ENCODE results near the gene IQGAP2. TPM values are rescaled to one million over a fixed set of nuclear protein-coding genes. Genes with fewer than 3 reads are reported as not detected.

Gene IQGAP2
- 0.05 to 0.18 TPM (median 0.14 TPM) in 3 replicates for polyA plus RNA-seq
- 0.29 TPM for polyA plus RNA-seq (2011; ENCODE audit: low read depth)
- polyA plus RNA-seq (2011; cell fraction: cytosol; rRNA removed): 0.06 and 0.09 TPM in 2 replicates
- polyA plus RNA-seq (2011; cell fraction: nucleus; rRNA removed): 0.28 TPM in 1 of 2 replicates, not detected in the other
- polyA plus RNA-seq (2012; ENCODE audit: low replicate concordance): not detected in 2 replicates
- 1.2 TPM in 1 of 3 replicates, not detected in the others for polyA minus RNA-seq
- polyA minus RNA-seq (2011; cell fraction: cytosol; rRNA and poly(A)+ RNA removed): not detected
- polyA minus RNA-seq (2011; cell fraction: nucleus; rRNA and poly(A)+ RNA removed): not detected in 2 replicates

DNA sequence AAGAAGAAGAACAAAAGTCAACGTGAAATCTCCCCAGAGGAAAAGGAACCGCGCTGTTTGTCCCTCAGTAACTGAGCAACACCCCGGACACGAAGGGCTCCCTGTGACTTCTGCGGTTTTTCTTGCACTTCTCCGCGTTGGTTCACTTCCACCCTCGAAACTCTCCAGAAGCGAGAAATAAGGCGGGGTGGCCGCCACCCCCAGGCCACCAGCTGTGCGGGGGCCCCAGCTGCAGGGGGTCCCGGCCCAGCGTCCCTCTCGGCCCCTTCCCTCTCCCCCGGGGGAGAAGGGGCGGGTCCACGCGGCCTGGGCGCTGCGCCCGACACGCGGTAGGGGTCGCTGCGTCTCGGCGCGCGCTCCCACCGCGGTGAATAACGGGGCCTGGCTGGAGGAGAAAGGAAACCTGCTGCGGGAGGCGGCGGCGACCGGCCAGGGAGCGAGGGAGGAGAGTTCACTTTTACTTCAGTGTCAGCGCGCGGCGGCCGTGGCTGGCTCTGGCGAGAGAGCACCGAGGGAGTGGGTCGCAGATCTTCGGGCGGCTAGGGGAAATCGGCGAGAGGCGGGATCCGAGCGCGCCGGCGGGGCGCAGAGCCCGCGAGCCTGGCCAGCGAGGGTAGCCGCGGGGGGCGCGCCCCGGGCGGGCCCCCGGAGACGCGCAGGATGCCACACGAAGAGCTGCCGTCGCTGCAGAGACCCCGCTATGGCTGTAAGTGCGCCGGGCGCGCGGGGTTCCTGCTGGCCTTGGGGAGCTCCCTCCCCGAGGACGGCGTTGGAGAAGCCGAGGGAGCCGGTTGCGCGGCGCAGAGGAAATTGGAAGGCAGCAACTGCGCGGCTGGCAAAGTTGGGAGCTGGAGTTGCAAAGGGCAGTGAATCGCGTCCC is at the start of gene IQGAP2:
Gene IQGAP2 (plus strand): TSS at position 400 of the 880 bp plus-strand sequence. CDS start 261 bp downstream, at position 661.
- H3K9ac ChIP-seq (ENCODE audit: control insufficient read depth, extremely low read depth, insufficient read depth, low read length): no peak within 1 kb of the TSS
- H3K36me3 ChIP-seq (ENCODE audit: control insufficient read depth in 2 of 2, extremely low read depth in 1 of 2, insufficient read depth in 2 of 2, low read length in 2 of 2): no peaks in the 10 kb centered on the region
- no peaks in the 10 kb centered on the region for H3K9me1 ChIP-seq (ENCODE audit: control insufficient read depth, extremely low read depth, insufficient read depth, low read length)
- FAIRE-seq: no peak
- H3K79me2 ChIP-seq (ENCODE audit: control insufficient read depth, insufficient read depth, low read length): no peaks in the 10 kb centered on the region
- H4K20me1 ChIP-seq (ENCODE audit: control insufficient read depth, extremely low read depth, insufficient read depth, low read length): no peaks in the 10 kb centered on the region
- peaks cover 53% of the 10 kb centered on the region for H3K27me3 ChIP-seq (ENCODE audit: control insufficient read depth, extremely low read depth, insufficient read depth, low read length)
- H3K27ac ChIP-seq (ENCODE audit: control insufficient read depth, insufficient read depth, low read length): no peak within 1 kb of the TSS
- no peaks in the 10 kb centered on the region for H3K9me3 ChIP-seq (ENCODE audit: control insufficient read depth, low read depth, low read length)
- dilution Hi-C loops (cut with MboI; ENCODE audit: extremely low pct_ligation_motif_present, low sequenced_read_pairs): no loop called here
- TF ChIP-seq EZH2 (IDR thresholded peaks at IDR 0.05; ENCODE audit: low read length) (no peak), CTCF (optimal IDR thresholded peaks at IDR 0.05 in 1 of 3, IDR thresholded peaks at IDR 0.05 in 1 of 3, conservative IDR thresholded peaks at IDR 0.05 in 1 of 3; ENCODE audit: extremely low read depth in 1 of 3, insufficient read depth in 2 of 3, low read length in 3 of 3) (peak; percentile 31 to 72 (median 36))
- H3K4me3 ChIP-seq (ENCODE audit: control insufficient read depth in 2 of 3, extremely low read depth in 1 of 3, insufficient read depth in 2 of 3, low read depth in 1 of 3, low read length in 3 of 3): peak within 1 kb of the TSS; percentile 15 to 61 (median 52)
- H3K4me1 ChIP-seq (ENCODE audit: control insufficient read depth, extremely low read depth, insufficient read depth, low read length): no peaks in the 10 kb centered on the region
- H3K4me2 ChIP-seq (ENCODE audit: control insufficient read depth, extremely low read depth, insufficient read depth, low read depth, low read length): peak within 1 kb of the TSS; percentile 91
- H2AFZ ChIP-seq (ENCODE audit: control insufficient read depth, low read length): peak within 1 kb of the TSS; percentile 44
- no peak for DNase-seq (ENCODE audit: low read depth, low spot score)

DNA sequence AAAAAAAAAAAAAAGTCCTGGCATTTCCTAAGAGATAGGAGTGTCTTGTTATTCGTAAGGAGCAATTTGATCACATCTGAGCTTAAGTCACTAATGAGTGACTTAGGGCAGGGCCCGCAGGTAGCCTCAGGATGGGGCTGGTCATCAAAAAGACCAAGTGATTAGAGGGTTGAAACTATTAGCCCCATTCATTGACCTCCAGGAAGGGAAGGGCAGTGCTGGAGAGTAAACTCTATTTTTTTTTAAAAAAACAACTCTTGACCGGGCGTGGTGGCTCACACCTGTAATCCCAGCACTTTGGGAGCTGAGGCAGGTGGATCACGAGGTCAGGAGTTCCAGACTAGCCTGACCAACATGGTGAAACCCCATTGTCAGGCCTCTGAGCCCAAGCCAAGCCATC is 46.2 kb upstream of the IQGAP2 start:
- dilution Hi-C loops (cut with MboI; ENCODE audit: extremely low pct_ligation_motif_present, low sequenced_read_pairs): no loop called here
- H3K4me2 ChIP-seq (ENCODE audit: control insufficient read depth, extremely low read depth, insufficient read depth, low read depth, low read length): no peak overlapping the region
- no peaks in the 10 kb centered on the region for H3K4me1 ChIP-seq (ENCODE audit: control insufficient read depth, extremely low read depth, insufficient read depth, low read length)
- no peaks in the 10 kb centered on the region for H3K79me2 ChIP-seq (ENCODE audit: control insufficient read depth, insufficient read depth, low read length)
- H3K27ac ChIP-seq (ENCODE audit: control insufficient read depth, insufficient read depth, low read length): no peak overlapping the region
- no peaks in the 10 kb centered on the region for H3K27me3 ChIP-seq (ENCODE audit: control insufficient read depth, extremely low read depth, insufficient read depth, low read length)
- no peaks in the 10 kb centered on the region for H4K20me1 ChIP-seq (ENCODE audit: control insufficient read depth, extremely low read depth, insufficient read depth, low read length)
- H3K4me3 ChIP-seq (ENCODE audit: control insufficient read depth in 2 of 3, extremely low read depth in 1 of 3, insufficient read depth in 2 of 3, low read depth in 1 of 3, low read length in 3 of 3): no peak overlapping the region
- H3K36me3 ChIP-seq (ENCODE audit: control insufficient read depth in 2 of 2, extremely low read depth in 1 of 2, insufficient read depth in 2 of 2, low read length in 2 of 2): no peaks in the 10 kb centered on the region
- H3K9ac ChIP-seq (ENCODE audit: control insufficient read depth, extremely low read depth, insufficient read depth, low read length): no peak overlapping the region
- H3K9me3 ChIP-seq (ENCODE audit: control insufficient read depth, low read depth, low read length): no peaks in the 10 kb centered on the region
- FAIRE-seq (no peak), DNase-seq (ENCODE audit: low read depth, low spot score) (no peak)
- H3K9me1 ChIP-seq (ENCODE audit: control insufficient read depth, extremely low read depth, insufficient read depth, low read length): no peaks in the 10 kb centered on the region
- H2AFZ ChIP-seq (ENCODE audit: control insufficient read depth, low read length): no peak overlapping the region
- TF ChIP-seq EZH2 (IDR thresholded peaks at IDR 0.05; ENCODE audit: low read length) (no peak), CTCF (optimal IDR thresholded peaks at IDR 0.05 in 1 of 3, IDR thresholded peaks at IDR 0.05 in 1 of 3, conservative IDR thresholded peaks at IDR 0.05 in 1 of 3; ENCODE audit: extremely low read depth in 1 of 3, insufficient read depth in 2 of 3, low read length in 3 of 3) (no peak)

All from keratinocyte (primary cell).